IMR-90 (cell line): ENCODE results near the gene ZDHHC6. TPM values are rescaled to one million over a fixed set of nuclear protein-coding genes. Genes with fewer than 3 reads are reported as not detected.

ENCODE experiments used
- ATAC-seq: fragments of 200-7000 bp; cut with Tn5 transposase; 2 replicates; pipeline ENCODE4 v1.9.1; 2020; ENCODE audit warnings: low read depth, mild to moderate bottlenecking, moderate library complexity
- BruUV-seq: library from RNA; stranded (reverse); fragments of 400-500 nt; replicated peaks from 2 replicates; lab custom pipeline; 2021; lab: Mats Ljungman, UMichigan
- CTCF ChIA-PET: fragments of 300-600 bp; formaldehyde crosslinking; extraction: SDS; loops from one replicate; lab custom pipeline; 2021; ENCODE audit warnings: antibody characterized with exemption; lab: Yijun Ruan, JAX
- POLR2A ChIA-PET: fragments of 300-600 bp; sonication (Branson Sonifier 250); formaldehyde crosslinking; loops from one replicate; lab custom pipeline; 2022; ENCODE audit warnings: antibody characterized with exemption; ENCODE audit not compliant: unreplicated experiment; lab: Charles Lee
- DNase-seq: peaks from one replicate; pipeline ENCODE4 v3.0.0; 2013
- H2AFZ ChIP-seq: replicated peaks from 2 replicates; pipeline ENCODE3; 2013; ENCODE audit warnings: low read length, mild to moderate bottlenecking; ENCODE audit not compliant: poor library complexity
- H2AK5ac ChIP-seq: 2 replicates; pipeline ENCODE4 v1.6.1; 2013; ENCODE audit warnings: low read depth, low read length, inconsistent platforms
- H2AK9ac ChIP-seq: replicated peaks from 2 replicates; pipeline ENCODE3; 2013; ENCODE audit warnings: mild to moderate bottlenecking, low read depth, low read length, moderate library complexity; ENCODE audit not compliant: poor library complexity
- H2BK120ac ChIP-seq: 2 replicates; pipeline ENCODE4 v1.6.1; 2013; ENCODE audit warnings: low read depth, low read length, inconsistent platforms
- H2BK15ac ChIP-seq: 3 replicates; pipeline ENCODE4 v1.6.1; 2013; ENCODE audit warnings: low read depth, low read length, inconsistent platforms
- H2BK20ac ChIP-seq: 2 replicates; pipeline ENCODE4 v1.6.1; 2013; ENCODE audit warnings: low read depth, mild to moderate bottlenecking, inconsistent platforms, low read length, moderate library complexity
- H2BK5ac ChIP-seq: 2 replicates; pipeline ENCODE4 v1.6.1; 2013; ENCODE audit warnings: mild to moderate bottlenecking, low read depth, low read length, inconsistent platforms; ENCODE audit not compliant: poor library complexity, severe bottlenecking
- H3K14ac ChIP-seq: replicated peaks from 2 replicates; pipeline ENCODE4 v1.6.1; 2013; ENCODE audit warnings: low read depth, low read length, inconsistent platforms
- H3K18ac ChIP-seq: 2 replicates; pipeline ENCODE4 v1.6.1; 2013; ENCODE audit warnings: low read depth, low read length, control low read depth
- H3K23ac ChIP-seq: 2 replicates; pipeline ENCODE4 v1.6.1; 2013; ENCODE audit warnings: low read depth, low read length, inconsistent platforms
- H3K27ac ChIP-seq: 2 replicates; pipeline ENCODE4 v1.5.1; 2013; ENCODE audit warnings: mild to moderate bottlenecking, control low read depth, low read length; ENCODE audit not compliant: insufficient read depth
- H3K27me3 ChIP-seq: 2 replicates; pipeline ENCODE4 v1.6.1; 2013; ENCODE audit warnings: low read length; ENCODE audit not compliant: control insufficient read depth, insufficient read depth
- H3K36me3 ChIP-seq: 2 replicates; pipeline ENCODE4 v1.6.1; 2013; ENCODE audit warnings: low read length, mixed read lengths; ENCODE audit not compliant: control insufficient read depth, insufficient read depth
- H3K4ac ChIP-seq: 2 replicates; pipeline ENCODE4 v1.6.1; 2013; ENCODE audit warnings: low read depth, low read length, inconsistent platforms
- H3K4me1 ChIP-seq: 2 replicates; pipeline ENCODE4 v1.6.1; 2013; ENCODE audit warnings: low read length, mixed read lengths; ENCODE audit not compliant: control insufficient read depth, insufficient read depth
- H3K4me2 ChIP-seq: 2 replicates; pipeline ENCODE4 v1.6.1; 2013; ENCODE audit warnings: low read depth, mild to moderate bottlenecking, control low read depth, low read length, moderate library complexity
- H3K4me3 ChIP-seq: 2 replicates; pipeline ENCODE4 v1.5.1; 2013; ENCODE audit warnings: low read depth, mild to moderate bottlenecking, control low read depth, low read length, moderate library complexity; ENCODE audit not compliant: insufficient read depth
- H3K56ac ChIP-seq: 2 replicates; pipeline ENCODE4 v1.6.1; 2013; ENCODE audit warnings: low read length, inconsistent platforms; ENCODE audit not compliant: insufficient read depth; ENCODE audit errors: extremely low read depth
- H3K79me1 ChIP-seq, 2 experiments: 2 replicates each; pipeline ENCODE4 v1.6.1; 2013; ENCODE audit warnings: low read length in 2 of 2, inconsistent platforms in 1 of 2, low read depth in 1 of 2
- H3K9ac ChIP-seq: 2 replicates; pipeline ENCODE4 v1.6.1; 2013; ENCODE audit warnings: low read depth, low read length, control low read depth
- H3K9me1 ChIP-seq: 2 replicates; pipeline ENCODE4 v1.6.1; 2013; ENCODE audit warnings: low read length, inconsistent platforms; ENCODE audit not compliant: insufficient read depth
- H3K9me3 ChIP-seq: 2 replicates; pipeline ENCODE4 v1.6.1; 2013; ENCODE audit warnings: low read length; ENCODE audit not compliant: control insufficient read depth, insufficient read depth
- H4K20me1 ChIP-seq: 2 replicates; pipeline ENCODE4 v1.6.1; 2013; ENCODE audit warnings: low read length, inconsistent platforms; ENCODE audit not compliant: insufficient read depth
- H4K5ac ChIP-seq: 2 replicates; pipeline ENCODE4 v1.6.1; 2013; ENCODE audit warnings: mild to moderate bottlenecking, low read depth, low read length, control low read depth
- H4K8ac ChIP-seq, 2 experiments: 2 replicates each; pipeline ENCODE4 v1.6.1; 2013; ENCODE audit warnings: low read depth in 2 of 2, low read length in 2 of 2, control low read depth in 1 of 2, inconsistent platforms in 1 of 2
- H4K91ac ChIP-seq: 2 replicates; pipeline ENCODE4 v1.6.1; 2013; ENCODE audit warnings: low read depth, low read length, inconsistent platforms; ENCODE audit not compliant: insufficient read depth
- MXI1 ChIP-seq: IDR thresholded peaks from 2 replicates; pipeline ENCODE4 v1.6.1; 2012; ENCODE audit warnings: low read depth, mild to moderate bottlenecking, low read length, moderate library complexity, borderline replicate concordance
- WGBS, 2 experiments: methylation state at CpG; one replicate each; pipeline versions ENCODE4 v1.1.5 to v1.1.7; 2013; ENCODE audit warnings: missing lambda C conversion rate in 2 of 2; ENCODE audit not compliant: insufficient read length in 1 of 2; ENCODE audit errors: extremely low coverage in 2 of 2; 5-methylcytosine and 5-hydroxymethylcytosine counted together
- dilution Hi-C: fragments of 300-500 bp; cut with HindIII; formaldehyde crosslinking; loops from one replicate; pipeline ENCODE4 v1.14.3; 2018; ENCODE audit warnings: low sequenced_read_pairs; ENCODE audit not compliant: unreplicated experiment
- in situ Hi-C: fragments of 300-500 bp; cut with MboI; formaldehyde crosslinking; loops from 3 replicates; pipeline ENCODE4 v1.14.3; 2019; ENCODE audit warnings: low sequenced_read_pairs, inconsistent platforms, mixed read lengths
- intact Hi-C: fragments of 100-400 bp; cut with micrococcal nuclease; formaldehyde crosslinking; loops from 2 replicates; pipeline ENCODE4 v1.10.0; 2022
- polyA plus RNA-seq, 3 experiments: library from polyadenylated mRNA; depleted of rRNA; stranded (reverse); fragments of >200 nt; gene quantifications; 2 replicates each; pipeline ENCODE4 v1.2.3, GENCODE V29; 2012; ENCODE audit warnings: low replicate concordance in 1 of 3
- total RNA-seq: library from RNA; depleted of rRNA; stranded (reverse); fragments of >200 nt; gene quantifications from 2 replicates; pipeline ENCODE4 v1.2.3, GENCODE V29; 2012

ZDHHC6 gene
- total and polyA plus RNA-seq, 2 of the 4 experiments (the other 2 are of a cell fraction): 17.4 to 21.6 TPM

DNA sequence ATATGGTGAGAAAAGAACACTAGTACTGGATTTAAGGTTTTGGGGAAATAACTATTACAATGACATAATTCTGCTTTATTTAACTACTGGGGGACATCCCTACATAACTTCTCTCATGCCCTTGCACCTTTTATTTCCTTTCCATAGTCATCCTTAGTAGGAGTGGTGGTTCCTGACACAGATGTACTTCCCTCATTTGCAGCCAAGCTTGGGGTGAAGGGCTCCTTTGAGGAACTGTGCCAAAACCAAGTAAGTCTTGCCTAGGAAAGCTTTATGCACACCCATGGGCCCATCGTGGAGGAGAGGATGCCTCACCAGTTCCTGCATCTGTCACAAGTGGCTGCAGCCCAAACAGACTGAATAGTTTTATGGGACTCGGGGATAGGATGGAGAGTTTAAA is 20.6 kb downstream of the ZDHHC6 start:
- H4K20me1 ChIP-seq: no peaks in the 10 kb centered on the region; the same call in 1 of the 2 replicates
- H3K4me3 ChIP-seq: no peak overlapping the region
- no TSS peak for BruUV-seq
- H2BK20ac ChIP-seq: no peak overlapping the region
- H3K9me1 ChIP-seq: no peaks in the 10 kb centered on the region; the same call in 1 of the 2 replicates
- ChIA-PET CTCF (interaction anchor here (2.5 kb wide), 1 partner anchor 9 kb away, joined by 7 read pairs; no protein-coding TSS in a partner anchor), POLR2A (no interaction called here)
- H3K9me3 ChIP-seq: no peaks in the 10 kb centered on the region
- no peak overlapping the region for H3K27ac ChIP-seq
- in situ Hi-C loops: no loop called here
- H3K36me3 ChIP-seq: peaks cover 10% of the 10 kb centered on the region
- H3K4me1 ChIP-seq: no peaks in the 10 kb centered on the region
- no peak overlapping the region for H2BK15ac ChIP-seq
- DNase-seq (no peak), ATAC-seq (no peak)
- no CpG with 5 or more reads among the region's 2 CpGs for WGBS, 2 experiments
- no peak overlapping the region for H3K18ac ChIP-seq
- intact Hi-C loops: no loop called here
- H3K23ac ChIP-seq: no peak overlapping the region
- no peak overlapping the region for H4K91ac ChIP-seq
- no peak overlapping the region for H2BK120ac ChIP-seq
- no peak overlapping the region for H2AK5ac ChIP-seq
- H4K8ac ChIP-seq: no peak overlapping the region
- H2AK9ac ChIP-seq: no peak overlapping the region
- H3K27me3 ChIP-seq: no peaks in the 10 kb centered on the region
- no peak overlapping the region for H3K14ac ChIP-seq
- dilution Hi-C loops: no loop called here
- H3K79me1 ChIP-seq: no peaks in the 10 kb centered on the region
- no peak overlapping the region for H3K4me2 ChIP-seq
- H2BK5ac ChIP-seq: no peak overlapping the region
- H4K5ac ChIP-seq: no peak overlapping the region
- no peak for TF ChIP-seq MXI1
- no peak overlapping the region for H2AFZ ChIP-seq
- H3K4ac ChIP-seq: no peak overlapping the region
- H3K56ac ChIP-seq: no peak overlapping the region
- H3K9ac ChIP-seq: no peak overlapping the region
